ENCODE results near the gene PAX1. TPM values are rescaled to one million over a fixed set of nuclear protein-coding genes. Genes with fewer than 3 reads are reported as not detected.
A peak's percentile ranks its signal among the peaks of the same experiment; 100 is the strongest.

PAX1 gene
- total and polyA plus RNA-seq, 11 donors: 0.44 TPM; not detected in 10

- Histone ChIP-seq H3K4me1 (peaks cover 0 to 3% (median 0%) of the 10 kb centered on the region in 12 donors), H3K27ac (no peak overlapping the region), H3K4me3 (no peak overlapping the region), H3K9me3 (no peaks in the 10 kb centered on the region), H3K27me3 (peaks cover 0 to 8% (median 0%) of the 10 kb centered on the region in 9 donors), H3K36me3 (no peaks in the 10 kb centered on the region)
- WGBS, 4 donors: 47 to 59% (median 55%) methylated on average over 3 of the region's 3 CpGs
- ATAC-seq (no peak), DNase-seq (no peak)
- intact Hi-C loops (cut with DNase I): no loop called here
- TF ChIP-seq POLR2A (IDR thresholded peaks at IDR 0.05) (no peak), CTCF (IDR thresholded peaks at IDR 0.05) (no peak)
Measured at GRCh38 chr20:21684671-21685070, 20.8 kb upstream of the PAX1 start.

- Histone ChIP-seq H3K27me3 (peaks cover 0 to 8% (median 0%) of the 10 kb centered on the region in 9 donors), H3K4me3 (no peak overlapping the region), H3K4me1 (peaks cover 0 to 3% (median 0%) of the 10 kb centered on the region in 12 donors), H3K36me3 (no peaks in the 10 kb centered on the region), H3K9me3 (no peaks in the 10 kb centered on the region), H3K27ac (no peak overlapping the region)
- ATAC-seq: no peak
- intact Hi-C loops (cut with DNase I): no loop called here
- 77 to 90% (median 84%) methylated on average over 2 of the region's 2 CpGs for WGBS, 4 donors
- DNase-seq: no peak
- TF ChIP-seq CTCF (IDR thresholded peaks at IDR 0.05) (no peak), POLR2A (IDR thresholded peaks at IDR 0.05) (no peak)
Measured at GRCh38 chr20:21685981-21686380, 19.5 kb upstream of the PAX1 start.

- no peaks in the 10 kb centered on the region for H3K4me1 ChIP-seq
- intact Hi-C loops (cut with DNase I): loop anchor here in 1 of 10 donors (5.0 kb wide), 1 partner anchor 51 kb away; no protein-coding TSS in a partner anchor
- H3K9me3 ChIP-seq: no peaks in the 10 kb centered on the region
- WGBS, 4 donors: 25 to 31% (median 27%) methylated on average over 8 of the region's 8 CpGs
- no peak overlapping the region for H3K27ac ChIP-seq
- H3K36me3 ChIP-seq: no peaks in the 10 kb centered on the region
- peaks cover 0 to 48% (median 22%) of the 10 kb centered on the region in 9 donors for H3K27me3 ChIP-seq
- H3K4me3 ChIP-seq: no peak overlapping the region
- TF ChIP-seq POLR2A (IDR thresholded peaks at IDR 0.05) (no peak), CTCF (IDR thresholded peaks at IDR 0.05) (peak in 5 of 12 donors; percentile 11 to 31 (median 22))
- DNase-seq (no peak), ATAC-seq (no peak)
Measured at GRCh38 chr20:21693322-21693721, 12.1 kb upstream of the PAX1 start.

- Histone ChIP-seq H3K27me3 (peaks cover 12 to 96% (median 71%) of the 10 kb centered on the region in 9 donors), H3K4me1 (peaks cover 0 to 23% (median 0%) of the 10 kb centered on the region in 12 donors), H3K36me3 (no peaks in the 10 kb centered on the region), H3K4me3 (no peak overlapping the region), H3K27ac (no peak overlapping the region), H3K9me3 (no peaks in the 10 kb centered on the region)
- intact Hi-C loops (cut with DNase I): no loop called here
- TF ChIP-seq POLR2A (IDR thresholded peaks at IDR 0.05) (no peak), CTCF (IDR thresholded peaks at IDR 0.05) (no peak)
- 13 to 28% (median 15%) methylated on average over 9 of the region's 9 CpGs for WGBS, 4 donors
- DNase-seq (no peak), ATAC-seq (no peak)
Measured at GRCh38 chr20:21698494-21699215, 6.8 kb upstream of the PAX1 start.
